GM13976 (cell line): Measurements from ENCODE around the gene KIF26A.

Experiments
- DNase-seq: peaks from one replicate; pipeline ENCODE4 v3.0.0; 2012; ENCODE audit warnings: low spot score
- CTCF ChIP-seq: IDR thresholded peaks from 2 replicates; pipeline ENCODE4 v1.5.1; 2012; ENCODE audit warnings: borderline replicate concordance, mild to moderate bottlenecking; ENCODE audit not compliant: insufficient read depth; ENCODE audit errors: extremely low read depth, missing control alignments, control extremely low read depth
- in situ Hi-C: fragments of 300-500 bp; cut with MboI; formaldehyde crosslinking; loops from one replicate; pipeline ENCODE4 v1.12.0; 2022; ENCODE audit warnings: low sequenced_read_pairs, mixed read lengths, inconsistent platforms; ENCODE audit not compliant: unreplicated experiment

Gene KIF26A

GRCh38 chr14:104196461-104197140 lies 58.2 kb downstream of the KIF26A start:
- in situ Hi-C loops = no loop called here
- no peak for DNase-seq
- no peak for TF ChIP-seq CTCF

DNA sequence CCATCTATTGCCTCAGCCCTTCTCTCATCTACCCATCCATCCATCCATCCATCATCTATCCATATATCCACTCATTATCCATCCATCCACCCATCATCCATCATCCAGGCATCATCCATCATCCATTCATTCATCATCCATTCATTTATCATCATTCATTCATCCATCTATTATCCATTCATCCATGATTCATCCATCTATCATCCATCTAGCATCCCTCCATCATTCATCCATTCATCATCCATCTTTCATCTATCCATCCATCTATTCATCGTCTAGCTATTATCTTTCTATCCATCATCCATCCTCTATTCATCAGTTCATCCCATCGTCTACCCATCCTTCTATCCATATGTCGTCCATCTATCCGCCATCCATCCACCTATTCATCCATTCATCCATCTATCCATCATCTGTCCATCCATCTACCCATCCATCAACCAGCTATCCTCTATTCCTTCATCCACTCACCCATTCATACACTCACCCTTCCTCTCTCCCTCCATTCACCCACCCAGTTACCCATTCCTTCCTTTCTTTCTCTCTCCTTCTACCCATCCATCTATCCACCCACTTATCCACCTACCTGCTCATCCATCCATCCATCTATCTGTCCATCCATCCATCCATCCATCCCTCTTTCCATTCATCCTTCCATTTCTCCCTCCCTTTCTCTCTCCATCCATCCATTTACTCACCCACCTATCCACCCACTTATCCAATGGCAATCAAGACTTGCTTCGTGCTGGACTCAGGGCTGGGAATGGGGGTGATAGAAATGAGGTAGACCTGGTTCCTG lies 59.3 kb downstream of the KIF26A start:
- DNase-seq = no peak
- no peak for TF ChIP-seq CTCF
- in situ Hi-C loops = no loop called here

GRCh38 chr14:104199266-104199895 lies 61.0 kb downstream of the KIF26A start:
- in situ Hi-C loops = no loop called here
- TF ChIP-seq CTCF = no peak
- DNase-seq = no peak

- no peak for DNase-seq
- in situ Hi-C loops = no loop called here
- no peak for TF ChIP-seq CTCF
These were observed 61.7 kb downstream of the KIF26A start for GRCh38 chr14:104200106-104200505.

DNA sequence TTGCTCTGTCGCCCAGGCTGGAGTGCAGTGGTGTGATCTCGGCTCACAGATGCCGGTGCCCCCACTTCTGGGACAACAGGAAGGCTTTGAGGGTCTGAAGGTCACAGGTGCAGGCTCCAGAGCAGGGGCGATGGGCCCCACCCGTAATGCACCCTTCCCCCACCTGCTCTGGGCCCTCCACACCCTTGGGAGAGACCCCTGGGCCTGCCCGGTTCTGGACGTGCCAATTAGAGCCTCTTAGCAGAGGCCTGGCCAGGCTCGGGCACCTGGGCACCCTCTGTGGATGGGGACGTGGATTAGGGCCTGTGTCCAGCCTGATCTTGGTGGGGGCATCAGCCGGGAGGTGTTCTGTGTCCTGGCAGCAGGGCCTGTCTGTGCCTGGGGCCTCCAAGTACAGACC lies 62.2 kb downstream of the KIF26A start:
- no peak for DNase-seq
- no peak for TF ChIP-seq CTCF
- in situ Hi-C loops = no loop called here

DNA sequence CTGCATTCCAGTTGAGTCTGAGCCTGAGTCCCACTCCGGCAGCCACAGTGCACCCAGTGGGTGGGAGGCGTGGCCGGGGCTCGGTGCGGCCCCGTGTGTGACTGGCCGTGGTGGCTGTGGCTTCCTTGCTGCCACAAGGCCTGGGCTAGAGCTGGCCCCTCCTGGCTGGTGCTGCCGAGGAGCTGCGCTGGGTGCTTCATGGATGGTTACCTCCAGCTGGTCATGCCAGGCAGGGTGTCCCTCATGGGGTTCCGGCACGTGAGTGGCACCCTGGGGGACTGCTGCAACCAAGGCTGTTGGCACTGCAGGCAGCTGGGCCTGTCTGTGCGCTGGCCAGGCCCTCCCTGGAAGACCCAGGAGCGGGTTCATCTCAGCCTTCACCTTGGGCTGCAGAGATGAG lies 62.7 kb downstream of the KIF26A start:
- TF ChIP-seq CTCF = no peak
- in situ Hi-C loops = no loop called here
- DNase-seq = no peak
